Stimulated activated naive CD4-positive, alpha-beta T cell (primary cell): Measurements from ENCODE around the gene VPS52.
"Not testable (repeated sequence)": the region's sequence is repeated elsewhere in the genome, so short reads cannot be mapped to it uniquely, and the experiment has no call there.

Experiments
- DNase-seq, 6 experiments: peaks; one replicate each; lab custom pipeline; 2025; lab: John Stamatoyannopoulos, UW

The VPS52 gene

GRCh38 chr6:33249732-33250630 lies 21.7 kb downstream of the VPS52 start:
- no peak for DNase-seq

- peak; percentile 92 to 98 (median 95) for DNase-seq
Measured at GRCh38 chr6:33248932-33249731, 22.5 kb downstream of the VPS52 start.

GRCh38 chr6:33248643-33248931 lies 23.1 kb downstream of the VPS52 start:
- DNase-seq, result peak in 4 of 6 experiments; percentile 43 to 94 (median 65)

- DNase-seq, result peak; percentile 76 to 94 (median 87)
Measured at GRCh38 chr6:33247977-33248642, 23.6 kb downstream of the VPS52 start.

GRCh38 chr6:33243476-33243875 lies 28.2 kb downstream of the VPS52 start:
- no peak for DNase-seq

GRCh38 chr6:33241968-33242367 lies 29.7 kb downstream of the VPS52 start:
- no peak for DNase-seq

GRCh38 chr6:33237741-33238140 lies 33.9 kb downstream of the VPS52 start:
- DNase-seq, result no peak

- no peak for DNase-seq
Measured at GRCh38 chr6:33236852-33237251, 34.8 kb downstream of the VPS52 start.

- no peak for DNase-seq
Measured at GRCh38 chr6:33236328-33236727, 35.3 kb downstream of the VPS52 start.

- no peak for DNase-seq
Measured at GRCh38 chr6:33235221-33235634, 36.4 kb downstream of the VPS52 start.

GRCh38 chr6:33226503-33227120 lies 45.1 kb downstream of the VPS52 start:
- DNase-seq, result not testable (repeated sequence)

- no peak for DNase-seq
Measured at GRCh38 chr6:33217681-33218080, 54.0 kb downstream of the VPS52 start.

GRCh38 chr6:33217246-33217645 lies 54.4 kb downstream of the VPS52 start:
- DNase-seq, result no peak

GRCh38 chr6:33216117-33216649 lies 55.5 kb downstream of the VPS52 start:
- DNase-seq, result no peak

- no peak for DNase-seq
Measured at GRCh38 chr6:33215271-33216116, 56.2 kb downstream of the VPS52 start.

GRCh38 chr6:33213989-33214335 lies 57.7 kb downstream of the VPS52 start:
- no peak for DNase-seq

- peak in 3 of 6 experiments; percentile 17 to 21 (median 18) for DNase-seq
Measured at GRCh38 chr6:33213166-33213988, 58.3 kb downstream of the VPS52 start.

- no peak for DNase-seq
Measured at GRCh38 chr6:33212857-33213165, 58.9 kb downstream of the VPS52 start.

- DNase-seq, result no peak
Measured at GRCh38 chr6:33211666-33212422, 59.8 kb downstream of the VPS52 start.

- DNase-seq, result no peak
Measured at GRCh38 chr6:33211136-33211535, 60.5 kb downstream of the VPS52 start.
